HEK293 (cell line): ENCODE results near the gene LRPPRC.

Experiments used
- CTCF ChIA-PET: fragments of 350-600 bp; formaldehyde crosslinking; extraction: SDS; loops from one replicate; lab custom pipeline; 2021; ENCODE audit warnings: antibody characterized with exemption; lab: Yijun Ruan, JAX
- POLR2A ChIA-PET: fragments of 300-600 bp; formaldehyde crosslinking; extraction: SDS; loops from one replicate; lab custom pipeline; 2020; ENCODE audit warnings: antibody characterized with exemption, inconsistent platforms; lab: Yijun Ruan, JAX
- H3K27ac ChIP-seq: fragments of 200-500 bp; sonication (Bioruptor generic); 2 replicates; pipeline ENCODE4 v1.5.1; 2014; ENCODE audit warnings: low read depth, low read length, control low read depth, inconsistent platforms; ENCODE audit errors: extremely low read depth
- H3K36me3 ChIP-seq, 2 experiments: fragments of 200-500 bp in 1 of 2; sonication (Bioruptor generic) in 1 of 2; 1 replicate in 1 of 2; 2 replicates in 1 of 2; pipeline ENCODE4 v1.5.1; 2014 to 2017; ENCODE audit warnings: inconsistent platforms in 2 of 2, low read length in 2 of 2; ENCODE audit not compliant: control insufficient read depth in 2 of 2, insufficient read depth in 1 of 2
- H3K4me1 ChIP-seq: fragments of 200-500 bp; sonication (Bioruptor generic); 2 replicates; pipeline ENCODE4 v1.5.1; 2014; ENCODE audit warnings: mild to moderate bottlenecking, low read length, inconsistent platforms; ENCODE audit not compliant: control insufficient read depth, insufficient read depth
- H3K4me3 ChIP-seq: 2 replicates; pipeline ENCODE4 v1.5.1; 2011; ENCODE audit warnings: low read depth, mild to moderate bottlenecking, control low read depth, low read length, moderate library complexity
- H3K9me3 ChIP-seq: fragments of 200-500 bp; sonication (Bioruptor generic); 2 replicates; pipeline ENCODE4 v1.5.1; 2014; ENCODE audit warnings: low read depth, low read length, inconsistent platforms; ENCODE audit not compliant: control insufficient read depth, insufficient read depth
- GFI1B ChIP-seq: fragments of 450-650 bp; formaldehyde crosslinking; IDR thresholded peaks from 2 replicates; pipeline ENCODE4 v1.5.1; 2016; ENCODE audit warnings: missing biosample characterization, missing genetic modification characterization
- HOXD13 ChIP-seq: sonication (generic); formaldehyde crosslinking; IDR thresholded peaks from 2 replicates; pipeline ENCODE4 v1.8.0; 2022; ENCODE audit warnings: missing genetic modification reagents, borderline replicate concordance
- SP7 ChIP-seq: fragments of 450-650 bp; formaldehyde crosslinking; IDR thresholded peaks from 2 replicates; pipeline ENCODE4 v1.5.1; 2016; ENCODE audit warnings: missing biosample characterization, missing genetic modification characterization
- ZBTB21 ChIP-seq: fragments of 450-650 bp; formaldehyde crosslinking; IDR thresholded peaks from 2 replicates; pipeline ENCODE4 v1.5.1; 2017; ENCODE audit warnings: missing biosample characterization, missing genetic modification characterization
- ZNF202 ChIP-seq: fragments of 450-650 bp; formaldehyde crosslinking; IDR thresholded peaks from 2 replicates; pipeline ENCODE4 v1.5.1; 2016; ENCODE audit warnings: missing biosample characterization, missing genetic modification characterization, borderline replicate concordance
- ZNF488 ChIP-seq: fragments of 450-650 bp; formaldehyde crosslinking; IDR thresholded peaks from 2 replicates; pipeline ENCODE4 v1.5.1; 2016; ENCODE audit warnings: missing biosample characterization, missing genetic modification characterization
- ZNF629 ChIP-seq: fragments of 450-650 bp; formaldehyde crosslinking; IDR thresholded peaks from 2 replicates; pipeline ENCODE4 v1.5.1; 2017; ENCODE audit warnings: missing biosample characterization, missing genetic modification characterization
- ZNF768 ChIP-seq: fragments of 450-650 bp; formaldehyde crosslinking; IDR thresholded peaks from 2 replicates; pipeline ENCODE4 v1.5.1; 2018; ENCODE audit warnings: missing biosample characterization, mild to moderate bottlenecking, missing genetic modification characterization
- TF ChIP-seq, protein P1 (sequence below): fragments of 450-650 bp; formaldehyde crosslinking; IDR thresholded peaks from 2 replicates; pipeline ENCODE4 v1.5.1; 2017; ENCODE audit warnings: missing biosample characterization, missing genetic modification characterization
- TF ChIP-seq, protein P2 (sequence below): fragments of 450-650 bp; formaldehyde crosslinking; IDR thresholded peaks from 2 replicates; pipeline ENCODE4 v1.5.1; 2016; ENCODE audit warnings: missing biosample characterization, missing genetic modification characterization, borderline replicate concordance

Gene LRPPRC

DNA sequence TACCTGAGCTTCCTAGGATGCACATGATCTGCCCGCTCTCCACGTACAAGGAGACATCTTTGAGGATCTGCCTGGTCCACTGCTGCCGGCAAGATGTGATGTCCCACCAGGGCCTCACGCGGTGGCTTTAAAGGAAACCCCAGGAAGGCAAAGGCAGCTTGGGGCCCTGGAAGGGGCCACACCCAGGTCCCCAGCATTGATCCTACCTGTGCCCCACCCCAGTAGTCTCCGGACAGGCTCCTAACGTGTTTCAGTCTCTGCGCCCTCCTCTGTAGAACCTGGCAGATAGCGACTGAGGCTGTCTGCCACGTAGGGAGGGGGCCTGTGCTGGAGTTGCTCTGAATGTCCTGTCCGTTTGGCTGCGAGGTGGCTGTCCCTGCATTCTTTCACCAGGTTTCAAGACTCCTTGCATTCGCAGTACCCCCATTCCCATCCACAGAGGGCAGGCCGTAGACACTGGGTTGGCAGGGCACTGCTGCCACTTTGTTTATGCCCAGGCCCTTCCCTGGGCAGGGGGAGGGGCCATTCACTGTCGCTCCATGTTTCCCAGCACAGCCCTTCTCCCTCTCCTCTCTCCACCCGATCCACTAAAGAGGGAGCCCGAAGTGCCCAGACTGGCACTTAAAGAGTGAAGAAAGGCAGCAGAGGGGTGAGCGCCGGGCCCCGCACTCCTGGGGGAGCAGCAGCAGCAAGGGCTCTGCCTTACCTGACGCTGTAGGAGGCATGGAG lies 157.8 kb downstream of the LRPPRC start:
- TF ChIP-seq, protein P1, sequence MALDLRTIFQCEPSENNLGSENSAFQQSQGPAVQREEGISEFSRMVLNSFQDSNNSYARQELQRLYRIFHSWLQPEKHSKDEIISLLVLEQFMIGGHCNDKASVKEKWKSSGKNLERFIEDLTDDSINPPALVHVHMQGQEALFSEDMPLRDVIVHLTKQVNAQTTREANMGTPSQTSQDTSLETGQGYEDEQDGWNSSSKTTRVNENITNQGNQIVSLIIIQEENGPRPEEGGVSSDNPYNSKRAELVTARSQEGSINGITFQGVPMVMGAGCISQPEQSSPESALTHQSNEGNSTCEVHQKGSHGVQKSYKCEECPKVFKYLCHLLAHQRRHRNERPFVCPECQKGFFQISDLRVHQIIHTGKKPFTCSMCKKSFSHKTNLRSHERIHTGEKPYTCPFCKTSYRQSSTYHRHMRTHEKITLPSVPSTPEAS, result no peak
- Histone ChIP-seq H3K27ac (no peak overlapping the region), H3K4me3 (no peak overlapping the region), H3K9me3 (no peaks in the 10 kb centered on the region), H3K36me3 (no peaks in the 10 kb centered on the region), H3K4me1 (no peaks in the 10 kb centered on the region)
- CTCF ChIA-PET, result no interaction called here
- POLR2A ChIA-PET, result no interaction called here

GRCh38 chr2:43837033-43837432 lies 158.8 kb downstream of the LRPPRC start:
- no peaks in the 10 kb centered on the region for H3K4me1 ChIP-seq
- H3K27ac ChIP-seq, result no peak overlapping the region
- CTCF ChIA-PET, result no interaction called here
- H3K9me3 ChIP-seq, result no peaks in the 10 kb centered on the region
- no peaks in the 10 kb centered on the region for H3K36me3 ChIP-seq
- POLR2A ChIA-PET, result no interaction called here
- no peak overlapping the region for H3K4me3 ChIP-seq
- TF ChIP-seq SP7, result no peak
- TF ChIP-seq ZNF768 (tag by site-specific recombination), result no peak
- no peak for TF ChIP-seq ZNF202 (tag by site-specific recombination)
- TF ChIP-seq, protein P2, sequence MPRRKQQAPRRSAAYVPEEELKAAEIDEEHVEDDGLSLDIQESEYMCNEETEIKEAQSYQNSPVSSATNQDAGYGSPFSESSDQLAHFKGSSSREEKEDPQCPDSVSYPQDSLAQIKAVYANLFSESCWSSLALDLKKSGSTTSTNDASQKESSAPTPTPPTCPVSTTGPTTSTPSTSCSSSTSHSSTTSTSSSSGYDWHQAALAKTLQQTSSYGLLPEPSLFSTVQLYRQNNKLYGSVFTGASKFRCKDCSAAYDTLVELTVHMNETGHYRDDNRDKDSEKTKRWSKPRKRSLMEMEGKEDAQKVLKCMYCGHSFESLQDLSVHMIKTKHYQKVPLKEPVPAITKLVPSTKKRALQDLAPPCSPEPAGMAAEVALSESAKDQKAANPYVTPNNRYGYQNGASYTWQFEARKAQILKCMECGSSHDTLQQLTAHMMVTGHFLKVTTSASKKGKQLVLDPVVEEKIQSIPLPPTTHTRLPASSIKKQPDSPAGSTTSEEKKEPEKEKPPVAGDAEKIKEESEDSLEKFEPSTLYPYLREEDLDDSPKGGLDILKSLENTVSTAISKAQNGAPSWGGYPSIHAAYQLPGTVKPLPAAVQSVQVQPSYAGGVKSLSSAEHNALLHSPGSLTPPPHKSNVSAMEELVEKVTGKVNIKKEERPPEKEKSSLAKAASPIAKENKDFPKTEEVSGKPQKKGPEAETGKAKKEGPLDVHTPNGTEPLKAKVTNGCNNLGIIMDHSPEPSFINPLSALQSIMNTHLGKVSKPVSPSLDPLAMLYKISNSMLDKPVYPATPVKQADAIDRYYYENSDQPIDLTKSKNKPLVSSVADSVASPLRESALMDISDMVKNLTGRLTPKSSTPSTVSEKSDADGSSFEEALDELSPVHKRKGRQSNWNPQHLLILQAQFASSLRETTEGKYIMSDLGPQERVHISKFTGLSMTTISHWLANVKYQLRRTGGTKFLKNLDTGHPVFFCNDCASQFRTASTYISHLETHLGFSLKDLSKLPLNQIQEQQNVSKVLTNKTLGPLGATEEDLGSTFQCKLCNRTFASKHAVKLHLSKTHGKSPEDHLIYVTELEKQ (tag by site-specific recombination), result no peak
- TF ChIP-seq ZBTB21 (tag by site-specific recombination), result no peak
- no peak for TF ChIP-seq ZNF488 (tag by site-specific recombination)
- no peak for TF ChIP-seq GFI1B (tag by site-specific recombination)
- TF ChIP-seq HOXD13 (CRISPR knock-in tag), result no peak
- TF ChIP-seq ZNF629, result no peak
